IPS-NIHi11 (cell line): Measurements from ENCODE around the gene MTSS2.
A peak's percentile ranks its signal among the peaks of the same experiment; 100 is the strongest.
"Not testable (repeated sequence)": the region's sequence is repeated elsewhere in the genome, so short reads cannot be mapped to it uniquely, and the experiment has no call there.

Experiments used
- DNase-seq: peaks from one replicate; pipeline ENCODE4 v3.0.0; 2012; ENCODE audit warnings: mixed read lengths, low spot score

MTSS2 gene

GRCh38 chr16:70653809-70654771 is 31.8 kb downstream of the MTSS2 start:
- peak; percentile 74 for DNase-seq

DNA sequence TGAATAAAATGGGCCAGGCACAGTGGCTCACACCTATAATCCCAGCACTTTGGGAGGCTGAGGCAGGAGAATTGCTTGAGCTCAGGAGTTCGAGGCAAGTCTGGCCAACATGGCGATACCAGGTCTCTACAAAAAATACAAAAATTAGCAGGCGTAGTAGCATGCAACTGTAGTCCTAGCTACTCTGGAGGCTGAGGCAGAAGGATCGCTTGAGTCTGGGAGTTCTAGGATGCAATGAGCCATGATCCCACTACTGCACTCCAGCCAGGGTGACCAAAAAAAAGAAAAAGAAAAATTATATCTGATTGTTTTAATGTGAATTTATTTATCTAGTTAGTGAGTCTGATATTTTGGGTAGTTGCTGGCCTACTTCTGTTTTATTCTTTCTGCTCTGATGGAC is 32.4 kb downstream of the MTSS2 start:
- DNase-seq = no peak

GRCh38 chr16:70652322-70652721 is 33.5 kb downstream of the MTSS2 start:
- DNase-seq = no peak

GRCh38 chr16:70651524-70651923 is 34.3 kb downstream of the MTSS2 start:
- no peak for DNase-seq

GRCh38 chr16:70650216-70650615 is 35.6 kb downstream of the MTSS2 start:
- DNase-seq = no peak

DNA sequence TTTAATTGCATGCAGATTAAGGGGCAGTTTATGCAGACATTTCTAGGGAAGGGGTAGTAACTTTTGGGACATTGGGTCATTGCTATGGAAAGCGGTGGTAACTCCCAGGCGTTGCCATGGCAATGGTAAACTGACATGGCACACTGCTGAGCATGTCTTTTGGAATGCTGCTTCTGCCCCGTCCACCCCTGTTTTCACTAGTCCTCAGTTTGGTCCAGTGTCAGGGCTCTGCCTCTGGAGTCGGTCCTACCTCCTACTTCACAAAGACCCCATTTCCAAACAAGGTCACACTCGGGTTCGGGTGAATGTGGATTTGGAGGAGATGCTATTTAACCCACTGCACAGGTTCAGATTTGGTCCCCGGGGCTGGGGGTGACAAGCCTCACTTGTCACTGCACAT is 36.6 kb downstream of the MTSS2 start:
- no peak for DNase-seq

DNA sequence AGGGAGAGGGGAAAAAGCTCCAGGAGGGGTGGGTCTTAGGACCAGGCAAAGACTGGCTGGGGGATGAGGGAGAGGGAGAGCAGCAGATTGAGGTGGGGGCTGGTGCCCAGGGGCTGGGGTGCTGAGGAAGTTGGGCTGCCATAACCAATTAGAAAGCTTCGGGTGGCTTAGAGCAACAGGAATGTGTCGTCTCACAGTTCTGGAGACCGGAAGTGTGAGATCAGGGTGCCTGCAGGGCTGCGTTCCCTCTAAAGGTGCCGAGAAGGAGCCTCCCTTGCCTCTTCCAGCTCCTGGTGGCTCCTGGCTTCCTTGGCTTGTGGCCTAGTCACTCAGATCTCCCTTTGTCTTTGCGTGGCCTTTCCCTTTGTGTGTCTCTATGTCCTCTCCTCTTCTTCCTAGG is 37.2 kb downstream of the MTSS2 start:
- no peak for DNase-seq

- DNase-seq = no peak
Observed at GRCh38 chr16:70647441-70648359, 38.2 kb downstream of the MTSS2 start.

- DNase-seq = no peak
Observed at GRCh38 chr16:70646260-70647241, 39.3 kb downstream of the MTSS2 start, which contains the start of gene IL34. TSS of gene IL34 (plus strand) at chr16:70646559. CDS start at chr16:70646948, 389 bp downstream.

GRCh38 chr16:70644763-70645597 is 40.9 kb downstream of the MTSS2 start:
- DNase-seq = no peak

DNA sequence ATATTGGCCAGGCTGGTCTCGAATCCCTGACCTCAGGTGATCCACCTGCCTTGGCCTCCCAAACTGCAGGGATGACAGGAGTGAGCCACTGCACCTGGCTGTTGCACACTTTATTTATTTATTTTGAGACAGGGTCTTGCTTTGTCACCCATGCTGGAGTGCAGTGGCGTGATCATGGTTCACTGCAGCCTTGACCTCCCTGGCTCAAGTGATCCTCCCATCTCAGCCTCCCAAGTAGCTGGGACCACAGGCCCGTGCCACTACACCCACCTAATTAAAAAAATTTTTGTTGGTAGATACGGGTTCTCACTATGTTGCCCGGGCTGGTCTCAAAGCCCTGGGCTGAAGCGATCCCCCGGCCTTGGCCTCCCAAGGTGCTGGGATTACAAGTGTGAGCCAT is 42.6 kb downstream of the MTSS2 start:
- not testable (repeated sequence) for DNase-seq

GRCh38 chr16:70642633-70643032 is 43.2 kb downstream of the MTSS2 start:
- no peak for DNase-seq

- no peak for DNase-seq
Observed at GRCh38 chr16:70638814-70639792, 46.8 kb downstream of the MTSS2 start.
